NK-92 (cell line): Measurements from ENCODE around the gene BICD2.

Experiments
- DNase-seq: peaks from one replicate; lab custom pipeline; 2025; ENCODE audit not compliant: unreplicated experiment; lab: John Stamatoyannopoulos, UW

Gene BICD2

DNA sequence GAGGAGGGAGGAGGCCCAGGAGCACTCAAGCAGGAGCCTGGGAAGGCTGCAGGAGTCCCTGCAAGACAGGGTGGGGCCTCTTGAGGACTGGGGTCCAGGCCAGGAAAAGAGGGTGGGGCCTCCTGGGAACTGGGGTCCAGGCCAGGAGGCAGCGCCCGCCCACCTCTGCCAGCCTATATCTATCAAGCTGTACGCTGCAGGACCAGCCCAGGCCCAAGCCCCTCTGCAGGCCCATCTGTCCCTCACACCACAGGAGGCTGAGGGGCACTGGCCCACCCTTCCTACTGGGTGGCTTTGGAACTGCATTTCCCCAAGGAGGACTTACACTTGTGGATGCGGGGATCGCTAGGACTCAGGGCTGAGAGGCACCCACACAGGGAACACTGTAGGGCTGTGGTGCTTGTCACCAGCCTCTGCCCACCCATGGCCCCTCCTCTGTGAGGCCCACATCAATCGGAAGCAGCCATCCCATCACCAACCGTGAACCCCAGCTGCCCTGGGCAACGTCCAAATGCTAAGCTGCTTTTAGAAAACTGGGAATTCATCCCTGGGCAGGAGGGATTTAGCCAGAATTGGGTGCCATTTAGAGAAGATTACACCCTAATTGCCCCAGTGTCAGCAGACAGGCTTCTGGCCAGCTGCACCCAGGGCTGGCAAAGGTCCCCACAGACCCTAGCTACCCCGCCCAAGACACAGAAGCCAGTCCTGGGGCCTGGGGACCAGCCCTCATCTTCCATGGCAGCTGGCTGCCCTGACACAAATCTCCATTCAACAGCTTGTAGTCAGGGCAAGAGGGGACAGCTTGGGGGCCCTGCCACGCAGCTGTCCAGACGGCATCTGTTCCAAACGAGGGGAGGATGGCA, 15.3 kb downstream of the BICD2 start:
- DNase-seq, result no peak

DNA sequence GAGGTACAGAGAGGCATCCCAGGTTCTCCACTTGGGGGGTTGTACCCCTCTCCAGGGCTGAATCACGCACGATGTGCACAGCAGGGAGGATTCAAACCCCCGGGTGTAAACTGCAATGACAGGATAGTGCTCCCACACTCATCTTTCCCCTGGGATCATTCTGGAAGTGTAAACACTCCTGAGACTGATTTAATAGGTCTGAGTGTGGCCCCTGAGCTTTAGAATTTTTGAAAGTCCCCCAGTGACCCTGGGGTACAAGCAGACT, 16.5 kb downstream of the BICD2 start:
- no peak for DNase-seq

DNA sequence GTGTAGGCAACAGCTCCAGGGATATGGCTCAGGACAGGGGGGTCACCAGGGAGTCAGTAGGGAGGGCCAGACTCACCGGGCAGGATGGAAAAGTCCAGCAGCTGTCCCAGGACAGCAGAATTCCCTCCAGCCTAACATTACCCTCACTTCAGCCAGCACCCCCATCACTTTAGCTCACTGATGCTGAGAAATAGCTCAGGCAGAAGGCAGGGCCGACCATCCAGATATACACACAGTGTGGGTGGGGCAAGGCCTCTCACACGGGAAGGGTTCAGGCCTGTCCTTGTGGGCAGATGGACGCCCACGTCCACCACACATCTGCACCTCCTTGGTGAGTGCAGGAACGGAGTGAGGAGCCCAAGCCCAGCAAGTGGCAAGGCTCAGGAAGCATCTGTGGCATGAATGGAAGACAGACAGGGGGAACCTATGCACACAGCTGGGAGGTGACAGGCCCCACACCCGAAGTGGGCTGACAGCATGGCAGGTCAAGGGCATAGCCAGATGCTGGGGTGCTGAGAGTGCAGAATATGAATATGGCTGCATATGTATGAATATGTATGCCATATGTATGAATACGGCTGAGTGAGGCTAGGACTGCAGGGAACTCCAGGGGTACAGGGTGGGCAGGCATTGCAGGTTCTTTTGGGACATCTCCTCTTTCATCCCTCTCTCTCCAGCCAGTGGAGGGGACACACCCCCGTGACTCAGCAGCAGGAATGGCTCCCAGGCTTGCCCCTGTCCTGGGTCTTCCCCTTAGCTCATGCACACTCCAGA, 17.0 kb downstream of the BICD2 start:
- no peak for DNase-seq

- DNase-seq, result no peak
Observed at GRCh38 chr9:92746567-92747458, 17.8 kb downstream of the BICD2 start.

- DNase-seq, result no peak
Observed at GRCh38 chr9:92745881-92746280, 18.8 kb downstream of the BICD2 start.

GRCh38 chr9:92745331-92745730, 19.3 kb downstream of the BICD2 start:
- no peak for DNase-seq

DNA sequence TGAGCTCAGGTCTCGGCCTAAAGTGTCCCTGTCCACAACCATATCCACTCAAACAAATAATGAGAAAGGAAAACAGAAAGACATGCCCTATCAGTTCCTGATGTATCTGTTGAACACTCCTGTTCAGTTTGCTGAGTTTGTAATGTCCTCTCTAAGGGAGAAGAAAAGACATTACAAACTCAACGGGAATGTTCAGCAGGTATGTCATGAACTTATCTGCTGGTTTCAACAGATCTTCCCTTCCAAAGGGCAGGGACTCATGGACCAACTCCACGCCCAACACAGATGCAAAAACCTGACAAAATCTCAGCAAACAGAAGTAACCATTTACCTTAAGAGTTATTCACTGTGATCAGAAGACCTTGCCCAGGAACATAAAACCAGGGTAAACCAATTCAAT, 23.7 kb downstream of the BICD2 start:
- no peak for DNase-seq

- no peak for DNase-seq
Observed at GRCh38 chr9:92740446-92740961, 24.1 kb downstream of the BICD2 start.

GRCh38 chr9:92740009-92740408, 24.6 kb downstream of the BICD2 start:
- DNase-seq, result no peak

DNA sequence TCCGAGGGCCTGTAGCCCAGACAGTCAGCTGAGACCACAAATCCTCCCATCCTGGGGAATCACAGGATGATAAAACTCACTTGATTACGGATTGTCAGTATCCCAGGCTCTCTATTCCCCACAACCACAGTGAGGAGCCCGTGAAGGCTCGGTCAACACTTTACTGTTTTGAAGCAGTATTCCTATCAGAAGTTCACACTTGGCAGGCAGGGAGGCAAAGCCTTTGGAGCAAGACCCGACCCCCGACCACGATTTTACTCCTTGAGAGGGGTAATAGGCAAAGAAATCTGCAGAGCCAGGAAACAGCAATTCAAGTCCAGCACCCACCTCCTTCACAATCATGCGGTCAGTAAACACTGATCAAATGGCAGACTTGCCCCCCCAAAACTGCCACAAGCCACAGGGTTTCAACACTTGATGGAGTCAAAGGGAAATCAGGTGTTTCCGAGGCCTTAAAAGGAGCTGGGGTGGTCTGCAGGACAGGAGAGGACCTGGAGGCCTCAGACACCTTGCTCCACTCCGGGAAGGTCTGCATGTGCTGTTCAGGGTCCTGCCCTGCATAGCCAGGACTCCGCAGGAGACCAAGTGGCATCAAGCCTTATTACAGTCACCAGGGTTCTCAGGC, 25.2 kb downstream of the BICD2 start:
- DNase-seq, result no peak

DNA sequence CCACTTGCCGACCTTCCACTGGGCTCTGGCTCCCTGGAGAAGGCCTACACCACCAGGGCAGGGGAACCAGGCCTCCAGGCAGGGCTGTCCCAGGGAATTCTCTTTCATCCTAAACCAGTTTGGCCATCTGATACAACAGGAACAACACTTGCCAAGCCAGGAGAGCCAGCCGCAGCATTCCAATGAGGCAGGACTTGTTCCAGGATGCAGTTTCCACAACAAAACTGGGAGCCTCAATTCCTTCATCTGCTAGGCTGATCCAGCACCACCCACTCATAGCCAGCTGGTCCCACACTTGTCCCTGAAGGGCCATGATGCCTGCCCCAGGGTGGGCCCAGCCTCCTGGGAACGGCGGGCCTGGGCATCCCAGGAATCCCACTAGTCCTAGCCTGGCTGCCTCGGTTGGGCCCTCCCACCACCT, 26.0 kb downstream of the BICD2 start:
- no peak for DNase-seq

- no peak for DNase-seq
Observed at GRCh38 chr9:92737611-92738299, 26.9 kb downstream of the BICD2 start.

GRCh38 chr9:92737216-92737606, 27.4 kb downstream of the BICD2 start:
- no peak for DNase-seq

DNA sequence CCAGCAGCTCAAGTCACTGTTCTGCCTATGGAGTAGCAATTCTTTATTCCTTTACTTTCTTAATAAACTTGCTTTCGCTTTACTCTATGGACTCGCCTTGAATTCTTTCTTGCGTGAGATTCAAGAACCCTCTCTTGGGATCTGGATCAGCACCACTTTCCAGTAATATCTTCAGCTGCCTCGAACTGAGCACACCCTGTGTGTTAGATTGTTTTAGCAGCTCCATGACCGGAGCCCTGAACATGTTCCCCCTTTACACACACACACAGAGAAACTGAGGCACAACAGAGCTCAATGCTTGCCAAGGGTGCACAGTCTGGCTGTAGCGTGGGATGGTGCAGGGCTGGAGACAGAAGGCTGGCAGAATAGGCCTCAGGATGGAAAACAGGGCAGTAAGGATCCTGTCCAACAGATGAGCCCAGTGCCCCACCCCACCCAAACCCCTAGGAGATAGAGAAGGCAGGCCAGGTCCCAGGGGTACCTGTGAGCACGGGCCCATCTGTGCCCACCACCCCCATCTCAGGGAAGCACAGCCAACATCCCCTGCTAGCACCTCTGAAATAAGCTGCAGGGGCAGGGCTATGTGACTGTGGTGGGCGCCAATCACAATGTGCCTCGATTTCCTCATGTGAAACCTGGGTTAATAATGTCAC, 27.9 kb downstream of the BICD2 start:
- DNase-seq, result no peak

- no peak for DNase-seq
Observed at GRCh38 chr9:92735636-92736562, 28.7 kb downstream of the BICD2 start.

DNA sequence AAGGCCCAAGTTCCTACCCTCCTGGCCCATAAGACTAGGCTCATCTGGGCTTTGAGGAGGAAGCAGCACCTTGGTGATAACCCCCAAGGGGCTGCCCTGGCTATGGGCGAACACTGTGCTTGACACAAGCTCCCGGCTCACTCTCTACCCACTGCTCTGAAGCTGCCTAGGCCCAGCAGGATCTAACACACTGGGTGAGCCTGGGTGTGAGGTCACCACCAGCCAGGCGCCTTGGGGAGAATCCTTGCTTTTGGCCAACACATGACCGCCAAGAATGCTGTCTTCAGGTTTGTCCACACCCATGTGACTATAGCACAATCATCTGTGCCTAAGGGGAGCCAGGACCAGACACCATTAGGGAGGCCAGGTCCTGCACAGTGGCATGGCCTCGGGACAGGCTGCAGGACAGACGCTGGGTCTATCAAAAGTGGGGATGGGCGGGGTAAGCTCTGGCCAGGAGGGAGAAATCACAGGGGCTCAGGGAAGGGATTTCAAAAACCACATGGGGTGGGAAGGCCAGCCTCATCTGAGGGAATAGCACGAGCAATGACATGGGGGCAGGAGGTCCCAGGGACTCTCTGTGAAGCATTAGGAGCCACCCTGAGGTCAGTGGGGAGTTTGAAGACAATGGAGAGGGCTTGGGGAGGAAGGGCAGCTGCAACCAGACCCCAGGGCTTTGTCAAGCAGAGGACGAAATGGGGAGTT, 29.6 kb downstream of the BICD2 start:
- no peak for DNase-seq

DNA sequence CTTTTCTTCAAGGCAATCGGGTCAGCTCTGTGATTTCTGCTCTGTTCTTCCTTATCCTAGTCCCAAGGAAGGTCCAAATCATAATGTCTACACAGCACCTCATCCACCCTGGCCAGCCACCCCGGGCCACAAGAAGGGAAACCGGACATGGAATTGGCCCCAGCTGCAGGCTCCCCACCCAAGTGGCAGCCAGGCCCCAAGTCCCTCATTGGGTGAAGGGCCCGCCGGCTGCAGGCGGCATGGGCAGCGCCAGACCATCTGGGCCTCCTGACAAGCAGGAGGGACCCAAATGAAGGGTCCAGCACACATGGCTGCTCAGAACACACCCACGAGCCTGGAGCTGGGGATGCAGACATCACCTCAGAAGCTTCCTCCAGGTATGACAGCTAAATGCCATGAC, 33.7 kb downstream of the BICD2 start:
- no peak for DNase-seq

GRCh38 chr9:92729735-92730155, 34.9 kb downstream of the BICD2 start:
- no peak for DNase-seq
